NCI-H2107 (cell line): Measurements from ENCODE around the gene GRM8.
"Not testable (repeated sequence)": the region's sequence is repeated elsewhere in the genome, so short reads cannot be mapped to it uniquely, and the experiment has no call there.

ENCODE experiments used
- DNase-seq: peaks from one replicate; lab custom pipeline; 2025; lab: John Stamatoyannopoulos, UW

The GRM8 gene

GRCh38 chr7:126908564-126908963 is 344.2 kb downstream of the GRM8 start:
- DNase-seq = not testable (repeated sequence)

- not testable (repeated sequence) for DNase-seq
Observed at GRCh38 chr7:126907657-126908056, 345.1 kb downstream of the GRM8 start.

- not testable (repeated sequence) for DNase-seq
Observed at GRCh38 chr7:126905255-126905654, 347.5 kb downstream of the GRM8 start.

- DNase-seq = not testable (repeated sequence)
Observed at GRCh38 chr7:126901041-126901765, 351.5 kb downstream of the GRM8 start.

GRCh38 chr7:126887980-126888379 is 364.8 kb downstream of the GRM8 start:
- DNase-seq = peak; percentile 83

- DNase-seq = not testable (repeated sequence)
Observed at GRCh38 chr7:126887560-126887959, 365.2 kb downstream of the GRM8 start.

GRCh38 chr7:126882730-126883129 is 370.0 kb downstream of the GRM8 start:
- not testable (repeated sequence) for DNase-seq

GRCh38 chr7:126881908-126882307 is 370.8 kb downstream of the GRM8 start:
- DNase-seq = not testable (repeated sequence)

GRCh38 chr7:126881315-126881714 is 371.4 kb downstream of the GRM8 start:
- no peak for DNase-seq

- not testable (repeated sequence) for DNase-seq
Observed at GRCh38 chr7:126876536-126876935, 376.2 kb downstream of the GRM8 start.

GRCh38 chr7:126856691-126857291 is 395.9 kb downstream of the GRM8 start:
- no peak for DNase-seq

- no peak for DNase-seq
Observed at GRCh38 chr7:126845331-126845730, 407.4 kb downstream of the GRM8 start.

- no peak for DNase-seq
Observed at GRCh38 chr7:126843883-126844282, 408.9 kb downstream of the GRM8 start.

- no peak for DNase-seq
Observed at GRCh38 chr7:126843336-126843735, 409.4 kb downstream of the GRM8 start.

- DNase-seq = no peak
Observed at GRCh38 chr7:126842451-126842850, 410.3 kb downstream of the GRM8 start.

GRCh38 chr7:126840869-126841268 is 411.9 kb downstream of the GRM8 start:
- DNase-seq = no peak

- no peak for DNase-seq
Observed at GRCh38 chr7:126839624-126840023, 413.1 kb downstream of the GRM8 start.

- DNase-seq = no peak
Observed at GRCh38 chr7:126838194-126838593, 414.5 kb downstream of the GRM8 start.

- DNase-seq = not testable (repeated sequence)
Observed at GRCh38 chr7:126831241-126831640, 421.5 kb downstream of the GRM8 start.

GRCh38 chr7:126820925-126821324 is 431.8 kb downstream of the GRM8 start:
- DNase-seq = no peak

GRCh38 chr7:126819197-126819484 is 433.6 kb downstream of the GRM8 start:
- DNase-seq = no peak

- DNase-seq = no peak
Observed at GRCh38 chr7:126818393-126819196, 434.1 kb downstream of the GRM8 start.

GRCh38 chr7:126809188-126809587 is 443.6 kb downstream of the GRM8 start:
- no peak for DNase-seq
